Prostate gland (tissue), 2 donors: ENCODE results near the gene SPOCK1.

Experiments
- CTCF ChIP-seq, 4 experiments: fragments of 200-600 bp in 2 of 4; fragments of 450-650 bp in 2 of 4; sonication (generic) in 2 of 4; IDR thresholded peaks; 1 replicate in 3 of 4; 2 replicates in 1 of 4; pipeline ENCODE4 v1.5.1; 2016 to 2019; ENCODE audit warnings: antibody characterized with exemption in 4 of 4, mild to moderate bottlenecking in 2 of 4, moderate library complexity in 2 of 4
- POLR2A ChIP-seq: fragments of 450-650 bp; IDR thresholded peaks from one replicate; pipeline ENCODE4 v1.6.1; 2016; ENCODE audit warnings: antibody characterized with exemption, mild to moderate bottlenecking

DNA sequence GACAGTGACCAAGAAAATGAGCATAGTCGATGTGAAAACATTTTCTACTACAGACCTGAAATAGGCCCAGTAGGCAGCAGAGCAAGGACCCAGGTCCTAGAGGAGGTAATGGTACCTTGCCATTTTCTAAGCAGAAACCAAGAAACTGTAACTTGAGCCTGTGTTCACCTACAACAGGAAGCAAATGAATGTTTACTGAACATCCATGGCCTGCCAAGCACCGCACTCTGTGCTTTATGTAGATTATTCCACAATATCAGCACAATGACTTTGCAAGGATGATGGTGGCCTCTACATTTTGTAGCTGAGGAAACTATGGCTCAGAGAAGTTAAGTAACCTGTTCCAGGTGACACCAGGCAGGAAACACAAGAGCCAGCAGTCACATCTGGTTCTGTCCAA lies 215.3 kb downstream of the SPOCK1 start:
- no peak for TF ChIP-seq POLR2A
- no peak for TF ChIP-seq CTCF (IDR thresholded peaks at IDR 0.05)
